CD14-positive monocyte (primary cell): ENCODE data around the gene PMEPA1. TPM values are rescaled to one million over a fixed set of nuclear protein-coding genes. Genes with fewer than 3 reads are reported as not detected.

ENCODE experiments used
- DNase-seq, 3 donors: peaks; one replicate each; pipeline ENCODE4 v3.0.0-alpha.2; 2011 to 2022
- H2AFZ ChIP-seq: 2 replicates; pipeline ENCODE4 v1.6.0; 2012; ENCODE audit warnings: mild to moderate bottlenecking, low read depth, low read length, inconsistent platforms; ENCODE audit not compliant: insufficient read depth, poor library complexity, severe bottlenecking
- H3K27ac ChIP-seq, 2 donors: 1 replicate in 1 of 2; 2 replicates in 1 of 2; pipeline ENCODE4 v1.5.1; 2012 to 2013; ENCODE audit warnings: low read length in 2 of 2, control low read depth in 1 of 2, inconsistent platforms in 1 of 2, low read depth in 1 of 2, mild to moderate bottlenecking in 1 of 2
- H3K27me3 ChIP-seq, 2 donors: one replicate each; pipeline versions ENCODE4 v1.6.0 to v1.6.1; 2011 to 2013; ENCODE audit warnings: low read length in 2 of 2; ENCODE audit not compliant: control insufficient read depth in 2 of 2, insufficient read depth in 2 of 2
- H3K36me3 ChIP-seq, 2 donors: replicated peaks in 1 of 2; 1 replicate in 1 of 2; 2 replicates in 1 of 2; pipeline versions ENCODE4 v1.5.1 to v1.6.1; 2012 to 2013; ENCODE audit warnings: low read length in 2 of 2, control low read depth in 1 of 2, inconsistent platforms in 1 of 2, mild to moderate bottlenecking in 1 of 2; ENCODE audit not compliant: insufficient read depth in 2 of 2, control insufficient read depth in 1 of 2
- H3K4me1 ChIP-seq, 2 donors: 1 replicate in 1 of 2; 2 replicates in 1 of 2; pipeline versions ENCODE4 v1.5.1 to v1.6.1; 2012 to 2013; ENCODE audit warnings: low read length in 2 of 2, control low read depth in 1 of 2, inconsistent platforms in 1 of 2, mild to moderate bottlenecking in 1 of 2, moderate library complexity in 1 of 2; ENCODE audit not compliant: insufficient read depth in 2 of 2, control insufficient read depth in 1 of 2
- H3K4me2 ChIP-seq: replicated peaks from 2 replicates; pipeline ENCODE3; 2012; ENCODE audit warnings: low read length, moderate library complexity, mild to moderate bottlenecking; ENCODE audit not compliant: poor library complexity, severe bottlenecking; ENCODE audit errors: extremely low read depth
- H3K4me3 ChIP-seq, 3 experiments: fragments of 200-600 bp in 1 of 3; sonication (generic) in 1 of 3; replicated peaks in 1 of 3; 1 replicate in 2 of 3; 2 replicates in 1 of 3; pipeline ENCODE4 v1.5.1; 2011 to 2013; ENCODE audit warnings: low read length in 3 of 3, mild to moderate bottlenecking in 3 of 3, control low read depth in 2 of 3, low read depth in 2 of 3, inconsistent platforms in 1 of 3, moderate library complexity in 1 of 3
- H3K79me2 ChIP-seq: 2 replicates; pipeline ENCODE4 v1.6.0; 2012; ENCODE audit warnings: mild to moderate bottlenecking, control low read depth, inconsistent platforms, low read length, moderate library complexity; ENCODE audit not compliant: insufficient read depth
- H3K9ac ChIP-seq: 2 replicates; pipeline ENCODE4 v1.6.0; 2017; ENCODE audit warnings: low read length, mild to moderate bottlenecking; ENCODE audit not compliant: insufficient read depth, poor library complexity, severe bottlenecking
- H3K9me3 ChIP-seq, 2 donors: replicated peaks in 1 of 2; 1 replicate in 1 of 2; 2 replicates in 1 of 2; pipeline versions ENCODE4 v1.5.1 to v1.6.1; 2012 to 2013; ENCODE audit warnings: low read length in 2 of 2, control low read depth in 1 of 2; ENCODE audit not compliant: control insufficient read depth in 1 of 2, insufficient read depth in 1 of 2
- H4K20me1 ChIP-seq: 2 replicates; pipeline ENCODE4 v1.6.0; 2012; ENCODE audit warnings: mild to moderate bottlenecking, low read length, control low read depth, moderate library complexity; ENCODE audit not compliant: insufficient read depth
- H3K27ac Mint-ChIP-seq, 7 donors: one replicate each; pipeline ENCODE4 v1.8.0; 2020; ENCODE audit warnings: mild to moderate bottlenecking in 7 of 7, mixed read lengths in 7 of 7, moderate library complexity in 6 of 7, inconsistent platforms in 2 of 7
- H3K27me3 Mint-ChIP-seq, 3 donors: one replicate each; pipeline ENCODE4 v1.8.0; 2021 to 2022; ENCODE audit warnings: low read depth in 3 of 3, mild to moderate bottlenecking in 3 of 3, mixed read lengths in 3 of 3, moderate library complexity in 3 of 3, inconsistent platforms in 1 of 3
- H3K36me3 Mint-ChIP-seq, 2 donors: one replicate each; pipeline ENCODE4 v1.8.0; 2020; ENCODE audit warnings: mixed read lengths in 2 of 2, inconsistent platforms in 1 of 2, mild to moderate bottlenecking in 1 of 2
- H3K4me1 Mint-ChIP-seq: one replicate; pipeline ENCODE4 v1.8.0; 2020; ENCODE audit warnings: mild to moderate bottlenecking, mixed read lengths
- H3K4me3 Mint-ChIP-seq, 2 donors: one replicate each; pipeline ENCODE4 v1.8.0; 2020; ENCODE audit warnings: mild to moderate bottlenecking in 2 of 2, mixed read lengths in 2 of 2, moderate library complexity in 1 of 2
- H3K9me3 Mint-ChIP-seq, 7 donors: one replicate each; pipeline ENCODE4 v1.8.0; 2020 to 2022; ENCODE audit warnings: mixed read lengths in 7 of 7, mild to moderate bottlenecking in 6 of 7, moderate library complexity in 6 of 7, inconsistent platforms in 2 of 7
- CTCF ChIP-seq: fragments of 200-600 bp; IDR thresholded peaks from one replicate; pipeline ENCODE4 v1.8.0; 2022; ENCODE audit warnings: antibody characterized with exemption, mild to moderate bottlenecking
- WGBS: methylation state at CpG from one replicate; pipeline ENCODE4 v1.1.5; 2013; ENCODE audit warnings: missing lambda C conversion rate; ENCODE audit not compliant: insufficient coverage; 5-methylcytosine and 5-hydroxymethylcytosine counted together
- intact Hi-C, 2 donors: fragments of 100-400 bp; cut with micrococcal nuclease; formaldehyde crosslinking; loops; one replicate each; pipeline versions ENCODE4 v1.15.0 to v1.15.1; 2023
- polyA plus RNA-seq, 3 donors: library from polyadenylated mRNA; depleted of rRNA in 1 of 3; unstranded in 2 of 3; stranded (reverse) in 1 of 3; fragments of 300-500 nt in 2 of 3; fragments of >200 nt in 1 of 3; fragmentation: Illumina TruSeq in 2 of 3; gene quantifications; 1 replicate in 2 of 3; 2 replicates in 1 of 3; pipeline ENCODE4 v1.2.3, GENCODE V29; 2012 to 2021

Gene PMEPA1
- polyA plus RNA-seq, 3 donors, result 0.12 to 0.73 (median 0.59) TPM

GRCh38 chr20:57650756-57651483 is 58.9 kb downstream of the PMEPA1 start:
- Mint-ChIP-seq H3K9me3 (peaks cover 0 to 2% (median 0%) of the 10 kb centered on the region in 7 donors), H3K27me3 (peaks cover 5 to 20% (median 9%) of the 10 kb centered on the region in 3 donors), H3K4me3 (no peak overlapping the region), H3K4me1 (peaks cover 3% of the 10 kb centered on the region), H3K36me3 (no peaks in the 10 kb centered on the region), H3K27ac (no peak overlapping the region)
- Histone ChIP-seq H3K27ac (no peak overlapping the region), H3K9me3 (no peaks in the 10 kb centered on the region), H2AFZ (no peak overlapping the region), H4K20me1 (no peaks in the 10 kb centered on the region), H3K4me2 (no peak overlapping the region), H3K79me2 (no peaks in the 10 kb centered on the region), H3K4me3 (no peak overlapping the region), H3K36me3 (no peaks in the 10 kb centered on the region), H3K9ac (no peak overlapping the region), H3K4me1 (no peaks in the 10 kb centered on the region), H3K27me3 (no peaks in the 10 kb centered on the region)
- WGBS, result 95% methylated on average over 15 of the region's 23 CpGs
- intact Hi-C loops, result loop anchor here in 1 of 2 donors (5.0 to 10.0 kb wide), 2 partner anchors 54 to 524 kb away; no protein-coding TSS in a partner anchor
- no peak for TF ChIP-seq CTCF
- no peak for DNase-seq

DNA sequence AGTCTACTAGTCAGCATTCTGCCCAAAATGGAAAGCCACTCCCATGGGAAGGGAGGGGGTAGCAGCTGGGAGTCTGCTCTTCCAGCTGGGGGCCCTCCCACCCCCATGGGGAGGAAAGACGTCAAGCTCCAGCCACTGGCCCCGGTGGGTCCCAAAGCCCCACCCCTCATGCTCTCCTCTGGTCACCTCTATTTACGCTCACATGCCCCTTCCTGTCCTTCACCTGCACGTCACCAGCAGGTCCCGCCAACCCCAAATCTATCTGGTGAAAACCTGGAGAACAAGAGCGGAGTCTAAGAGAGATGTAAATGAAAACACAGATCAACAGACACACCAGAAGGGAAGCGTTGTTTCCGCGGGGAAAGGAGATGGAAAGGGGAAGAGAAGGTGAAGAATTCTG is 59.5 kb downstream of the PMEPA1 start:
- peaks cover 3% of the 10 kb centered on the region for H3K4me1 Mint-ChIP-seq
- DNase-seq, result no peak
- intact Hi-C loops, result loop anchor here in 1 of 2 donors (5.0 to 10.0 kb wide), 2 partner anchors 53 to 525 kb away; no protein-coding TSS in a partner anchor

More for the DNA sequence above, 59.5 kb downstream of the PMEPA1 start:
- H3K4me1 ChIP-seq, result no peaks in the 10 kb centered on the region
- no peak overlapping the region for H3K4me2 ChIP-seq
- H3K4me3 ChIP-seq, result no peak overlapping the region
- no peaks in the 10 kb centered on the region for H3K79me2 ChIP-seq
- H3K9me3 ChIP-seq, result peaks cover 0 to 3% of the 10 kb centered on the region in 2 donors
- no peaks in the 10 kb centered on the region for H3K36me3 Mint-ChIP-seq
- peaks cover 0 to under 1% of the 10 kb centered on the region in 2 donors for H3K27me3 ChIP-seq
- no peak overlapping the region for H3K4me3 Mint-ChIP-seq
- no peak overlapping the region for H3K27ac ChIP-seq
- H3K9ac ChIP-seq, result no peak overlapping the region
- no peaks in the 10 kb centered on the region for H3K36me3 ChIP-seq
- H2AFZ ChIP-seq, result no peak overlapping the region
- no peaks in the 10 kb centered on the region for H4K20me1 ChIP-seq
- 95% methylated on average over 3 of the region's 9 CpGs for WGBS
- H3K27me3 Mint-ChIP-seq, result peaks cover 5 to 20% (median 10%) of the 10 kb centered on the region in 3 donors
- TF ChIP-seq CTCF, result no peak
- peaks cover 0 to 4% (median 1%) of the 10 kb centered on the region in 7 donors for H3K9me3 Mint-ChIP-seq
- no peak overlapping the region for H3K27ac Mint-ChIP-seq
